Right lobe of liver (tissue), 6 donors: ENCODE data around the gene SLC38A10. TPM values are rescaled to one million over a fixed set of nuclear protein-coding genes. Genes with fewer than 3 reads are reported as not detected.

Experiments
- ATAC-seq, 4 donors: fragments of 200-7000 bp; cut with Tn5 transposase; one replicate each; pipeline ENCODE4 v1.9.1; 2020; ENCODE audit warnings: mild to moderate bottlenecking in 4 of 4, moderate library complexity in 4 of 4
- DNase-seq, 3 donors: peaks; one replicate each; pipeline ENCODE4 v3.0.0-alpha.2; 2020
- H3K27ac ChIP-seq, 3 donors: fragments of 200-600 bp; one replicate each; pipeline ENCODE4 v1.8.0; 2022
- H3K27me3 ChIP-seq, 2 donors: fragments of 200-600 bp; one replicate each; pipeline ENCODE4 v1.8.0; 2022
- H3K36me3 ChIP-seq, 4 donors: fragments of 200-600 bp; sonication (generic) in 1 of 4; one replicate each; pipeline versions ENCODE4 v1.5.1 to v1.8.0; 2017 to 2022; ENCODE audit warnings: control low read depth in 1 of 4
- H3K4me1 ChIP-seq, 4 donors: fragments of 200-600 bp; sonication (generic) in 1 of 4; one replicate each; pipeline versions ENCODE4 v1.5.1 to v1.8.0; 2017 to 2022; ENCODE audit warnings: control low read depth in 1 of 4
- H3K4me3 ChIP-seq, 3 donors: fragments of 200-600 bp; one replicate each; pipeline ENCODE4 v1.8.0; 2022
- H3K9me3 ChIP-seq, 4 donors: fragments of 200-600 bp; sonication (generic) in 1 of 4; one replicate each; pipeline versions ENCODE4 v1.5.1 to v1.8.0; 2017 to 2022; ENCODE audit warnings: control low read depth in 1 of 4
- CTCF ChIP-seq, 4 donors: fragments of 200-600 bp in 3 of 4; fragments of 450-650 bp in 1 of 4; IDR thresholded peaks; one replicate each; pipeline versions ENCODE4 v1.5.1 to v1.8.0; 2016 to 2022; ENCODE audit warnings: antibody characterized with exemption in 4 of 4, mild to moderate bottlenecking in 2 of 4
- POLR2A ChIP-seq: fragments of 450-650 bp; IDR thresholded peaks from one replicate; pipeline ENCODE4 v1.6.1; 2017; ENCODE audit warnings: antibody characterized with exemption, mild to moderate bottlenecking
- WGBS: methylation state at CpG from one replicate; pipeline ENCODE4 v1.1.6; 2018; ENCODE audit warnings: low coverage, low lambda C conversion rate; ENCODE audit not compliant: insufficient coverage; ENCODE audit errors: missing lambda C conversion rate; 5-methylcytosine and 5-hydroxymethylcytosine counted together
- intact Hi-C, 2 donors: fragments of 100-400 bp; cut with DNase I; formaldehyde crosslinking; loops; one replicate each; pipeline versions ENCODE4 v1.11.2 to v1.14.1; 2022
- total RNA-seq, 6 experiments: library from RNA; depleted of rRNA in 2 of 6; stranded (reverse); fragments of >200 nt in 2 of 6; fragmentation: NEBNext Ultra II Directional in 3 of 6; extraction: Animal tissue kit (Norgen Biotek cat#: 25700) in 3 of 6; gene quantifications; one replicate each; pipeline versions ENCODE4 v1.1.0 to v1.2.4, GENCODE V29; 2016 to 2023
- donor health status: DM: no; HTN: yes; CAD: no.
- donor health status: DM: no; HTN: no; CAD: no.
- donor health status: DM: no; HTN: no; CAD: no.
- donor health status: DM: no; HTN: yes; CAD: no.
- donor health status: DM: no; HTN: yes; CAD: no.

Gene SLC38A10
- total RNA-seq, 6 experiments from 2014 or later, result 60.9 to 104 (median 86.1) TPM

GRCh38 chr17:81305051-81305630 lies 10.0 kb upstream of the SLC38A10 start:
- H3K9me3 ChIP-seq, result no peaks in the 10 kb centered on the region
- no peak overlapping the region for H3K27ac ChIP-seq
- intact Hi-C loops, result no loop called here
- TF ChIP-seq CTCF (IDR thresholded peaks at IDR 0.05), result no peak
- TF ChIP-seq POLR2A, result no peak
- ATAC-seq (no peak), DNase-seq (no peak)
- WGBS, result 71% methylated on average over 4 of the region's 13 CpGs
- H3K27me3 ChIP-seq, result no peaks in the 10 kb centered on the region
- H3K4me3 ChIP-seq, result no peak overlapping the region
- H3K36me3 ChIP-seq, result no peaks in the 10 kb centered on the region
- peaks cover 0 to 29% (median 9%) of the 10 kb centered on the region in 4 donors for H3K4me1 ChIP-seq

- 97% methylated on average over 5 of the region's 39 CpGs for WGBS
- DNase-seq (peak; percentile 71 to 84 (median 78)), ATAC-seq (peak; percentile 50 to 72 (median 66))
- H3K4me1 ChIP-seq, result peaks cover 0 to 26% (median 8%) of the 10 kb centered on the region in 4 donors
- H3K36me3 ChIP-seq, result no peaks in the 10 kb centered on the region
- H3K27me3 ChIP-seq, result no peaks in the 10 kb centered on the region
- no peak overlapping the region for H3K4me3 ChIP-seq
- H3K9me3 ChIP-seq, result no peaks in the 10 kb centered on the region
- intact Hi-C loops, result no loop called here
- peak overlapping the region in 2 of 3 donors; percentile 47 to 51 for H3K27ac ChIP-seq
- TF ChIP-seq CTCF (IDR thresholded peaks at IDR 0.05) (no peak), POLR2A (no peak)
These were observed 9.3 kb upstream of the SLC38A10 start for GRCh38 chr17:81304196-81305015.

- H3K27ac ChIP-seq, result no peak overlapping the region
- WGBS, result 100% methylated on average over 1 of the region's 11 CpGs
- H3K4me1 ChIP-seq, result peaks cover 0 to 24% (median 12%) of the 10 kb centered on the region in 4 donors
- H3K36me3 ChIP-seq, result no peaks in the 10 kb centered on the region
- intact Hi-C loops, result no loop called here
- H3K4me3 ChIP-seq, result no peak overlapping the region
- peak in 1 of 3 donors; percentile 55 for DNase-seq
- H3K27me3 ChIP-seq, result no peaks in the 10 kb centered on the region
- TF ChIP-seq POLR2A (no peak), CTCF (IDR thresholded peaks at IDR 0.05) (no peak)
- no peaks in the 10 kb centered on the region for H3K9me3 ChIP-seq
- no peak for ATAC-seq
These were observed 8.3 kb upstream of the SLC38A10 start for GRCh38 chr17:81303385-81303784.

GRCh38 chr17:81302861-81303333 lies 7.8 kb upstream of the SLC38A10 start:
- Histone ChIP-seq H3K36me3 (no peaks in the 10 kb centered on the region), H3K4me1 (peaks cover 0 to 23% (median 10%) of the 10 kb centered on the region in 4 donors), H3K27me3 (no peaks in the 10 kb centered on the region), H3K27ac (no peak overlapping the region), H3K4me3 (no peak overlapping the region), H3K9me3 (no peaks in the 10 kb centered on the region)
- intact Hi-C loops, result no loop called here
- WGBS, result 71% methylated on average over 7 of the region's 15 CpGs
- ATAC-seq, result peak in 1 of 4 donors; percentile 12
- TF ChIP-seq CTCF (IDR thresholded peaks at IDR 0.05) (peak in 1 of 4 donors; percentile 12), POLR2A (no peak)
- no peak for DNase-seq
